Peyer's patch (tissue), 4 donors: ENCODE data around the gene TMEM198. TPM values are rescaled to one million over a fixed set of nuclear protein-coding genes. Genes with fewer than 3 reads are reported as not detected.

Source experiments
- DNase-seq, 3 donors: peaks; one replicate each; pipeline ENCODE4 v3.0.0-alpha.2; 2017 to 2019
- H3K27ac ChIP-seq, 4 donors: fragments of 200-600 bp; sonication (generic); one replicate each; pipeline ENCODE4 v1.5.1; 2016 to 2019
- H3K27me3 ChIP-seq, 2 donors: fragments of 200-600 bp; sonication (generic); one replicate each; pipeline ENCODE4 v1.5.1; 2019
- H3K36me3 ChIP-seq, 3 donors: fragments of 200-600 bp; sonication (generic); one replicate each; pipeline ENCODE4 v1.5.1; 2016 to 2019
- H3K4me1 ChIP-seq, 4 donors: fragments of 200-600 bp; sonication (generic); one replicate each; pipeline ENCODE4 v1.5.1; 2016 to 2019
- H3K4me3 ChIP-seq, 4 donors: fragments of 200-600 bp; sonication (generic); 1 replicate in 3 of 4; 2 replicates in 1 of 4; pipeline ENCODE4 v1.5.1; 2016 to 2019; ENCODE audit warnings: mild to moderate bottlenecking in 1 of 4
- H3K9me3 ChIP-seq, 4 donors: fragments of 200-600 bp; sonication (generic); one replicate each; pipeline ENCODE4 v1.5.1; 2016 to 2019; ENCODE audit warnings: mild to moderate bottlenecking in 1 of 4
- CTCF ChIP-seq, 6 experiments: fragments of 450-650 bp in 4 of 6; fragments of 200-600 bp in 2 of 6; sonication (generic) in 1 of 6; IDR thresholded peaks; one replicate each; pipeline ENCODE4 v1.5.1; 2017 to 2019; ENCODE audit warnings: antibody characterized with exemption in 6 of 6, mild to moderate bottlenecking in 3 of 6, moderate library complexity in 1 of 6
- POLR2A ChIP-seq, 2 donors: fragments of 450-650 bp; IDR thresholded peaks; one replicate each; pipeline ENCODE4 v1.5.1; 2017; ENCODE audit warnings: antibody characterized with exemption in 2 of 2, mild to moderate bottlenecking in 2 of 2, moderate library complexity in 2 of 2
- total RNA-seq, 4 donors: library from RNA; depleted of rRNA; stranded (reverse); fragments of >200 nt; gene quantifications; one replicate each; pipeline ENCODE4 v1.1.0, GENCODE V29; 2016

Gene TMEM198
- total RNA-seq, 4 donors from 2014 or later = 6.6 to 25.5 (median 13.9) TPM

- H3K9me3 ChIP-seq = no peaks in the 10 kb centered on the region
- no peak overlapping the region for H3K27ac ChIP-seq
- no peak overlapping the region for H3K4me3 ChIP-seq
- no peaks in the 10 kb centered on the region for H3K27me3 ChIP-seq
- H3K4me1 ChIP-seq = no peaks in the 10 kb centered on the region
- no peak for DNase-seq
- H3K36me3 ChIP-seq = no peaks in the 10 kb centered on the region
- TF ChIP-seq CTCF (IDR thresholded peaks at IDR 0.05) (no peak), POLR2A (IDR thresholded peaks at IDR 0.05) (no peak)
Observed at GRCh38 chr2:219560893-219561178, 17.0 kb downstream of the TMEM198 start.

- Histone ChIP-seq H3K4me1 (no peaks in the 10 kb centered on the region), H3K9me3 (no peaks in the 10 kb centered on the region), H3K27ac (no peak overlapping the region), H3K27me3 (no peaks in the 10 kb centered on the region), H3K36me3 (no peaks in the 10 kb centered on the region), H3K4me3 (no peak overlapping the region)
- TF ChIP-seq CTCF (IDR thresholded peaks at IDR 0.05) = no peak
- TF ChIP-seq POLR2A (IDR thresholded peaks at IDR 0.05) = no peak
- DNase-seq = no peak
Observed at GRCh38 chr2:219561179-219562048, 17.6 kb downstream of the TMEM198 start.

- Histone ChIP-seq H3K9me3 (no peaks in the 10 kb centered on the region), H3K27ac (no peak overlapping the region), H3K4me1 (no peaks in the 10 kb centered on the region), H3K4me3 (no peak overlapping the region), H3K27me3 (no peaks in the 10 kb centered on the region), H3K36me3 (no peaks in the 10 kb centered on the region)
- no peak for DNase-seq
- TF ChIP-seq POLR2A (IDR thresholded peaks at IDR 0.05) (no peak), CTCF (IDR thresholded peaks at IDR 0.05) (no peak)
Observed at GRCh38 chr2:219562049-219563020, 18.5 kb downstream of the TMEM198 start.

GRCh38 chr2:219563271-219563928, 19.6 kb downstream of the TMEM198 start:
- Histone ChIP-seq H3K4me3 (no peak overlapping the region), H3K4me1 (no peaks in the 10 kb centered on the region), H3K9me3 (no peaks in the 10 kb centered on the region), H3K27ac (no peak overlapping the region), H3K27me3 (no peaks in the 10 kb centered on the region), H3K36me3 (no peaks in the 10 kb centered on the region)
- DNase-seq = no peak
- TF ChIP-seq POLR2A (IDR thresholded peaks at IDR 0.05) (no peak), CTCF (IDR thresholded peaks at IDR 0.05) (no peak)
